Endothelial cell of umbilical vein (primary cell): Measurements from ENCODE around the gene TEX22. TPM values are rescaled to one million over a fixed set of nuclear protein-coding genes. Genes with fewer than 3 reads are reported as not detected.

ENCODE experiments used
- BruUV-seq: library from RNA; stranded (reverse); fragments of 400-500 nt; replicated peaks from 2 replicates; lab custom pipeline; 2021; lab: Mats Ljungman, UMichigan
- CTCF ChIA-PET: fragments of 300-600, 350-600 bp; sonication (Branson Sonifier 250); formaldehyde crosslinking; loops from one replicate; lab custom pipeline; 2021; ENCODE audit warnings: antibody characterized with exemption, inconsistent platforms; lab: Charles Lee
- POLR2A ChIA-PET: fragments of 300-600, 350-600 bp; sonication (Branson Sonifier 250); formaldehyde crosslinking; loops from one replicate; lab custom pipeline; 2021; ENCODE audit warnings: antibody characterized with exemption, inconsistent platforms; lab: Charles Lee
- DNase-seq: peaks from one replicate; pipeline ENCODE4 v3.0.0-alpha.2; 2011; ENCODE audit warnings: low read depth, low spot score
- FAIRE-seq: peaks from 2 replicates; lab custom pipeline; 2011; peaks lifted over from hg19 to GRCh38; lab: Jason Lieb, UNC
- H2AFZ ChIP-seq: 2 replicates; pipeline ENCODE4 v1.6.0; 2012; ENCODE audit warnings: low read depth, low read length, control low read depth, inconsistent platforms
- H3K27ac ChIP-seq: 2 replicates; pipeline ENCODE4 v1.5.1; 2011; ENCODE audit warnings: low read depth, mild to moderate bottlenecking, control low read depth, low read length, moderate library complexity; ENCODE audit not compliant: insufficient read depth
- H3K27me3 ChIP-seq, 2 experiments: 2 replicates each; pipeline versions ENCODE4 v1.6.0 to v1.6.1; 2011; ENCODE audit warnings: low read length in 2 of 2, mixed read lengths in 1 of 2; ENCODE audit not compliant: control insufficient read depth in 2 of 2, insufficient read depth in 2 of 2
- H3K36me3 ChIP-seq, 2 experiments: 2 replicates in 1 of 2; 3 replicates in 1 of 2; pipeline ENCODE4 v1.5.1; 2011; ENCODE audit warnings: low read length in 2 of 2, mild to moderate bottlenecking in 1 of 2, moderate library complexity in 1 of 2; ENCODE audit not compliant: control insufficient read depth in 2 of 2, insufficient read depth in 2 of 2; ENCODE audit errors: extremely low read depth in 1 of 2
- H3K4me1 ChIP-seq: 3 replicates; pipeline ENCODE4 v1.5.1; 2011; ENCODE audit warnings: mild to moderate bottlenecking, low read length; ENCODE audit not compliant: control insufficient read depth, insufficient read depth; ENCODE audit errors: extremely low read depth
- H3K4me2 ChIP-seq: 2 replicates; pipeline ENCODE4 v1.6.1; 2011; ENCODE audit warnings: low read length, control low read depth, mixed read lengths; ENCODE audit not compliant: insufficient read depth
- H3K4me3 ChIP-seq, 3 experiments: fragments of 200-600 bp in 1 of 3; sonication (generic), shearing (Covaris generic) in 1 of 3; replicated peaks in 1 of 3; 2 replicates each; pipeline ENCODE4 v1.5.1; 2011 to 2016; ENCODE audit warnings: control low read depth in 3 of 3, low read length in 3 of 3, mild to moderate bottlenecking in 2 of 3, inconsistent platforms in 1 of 3, low read depth in 1 of 3, moderate library complexity in 1 of 3; ENCODE audit not compliant: insufficient read depth in 1 of 3
- H3K79me2 ChIP-seq: 2 replicates; pipeline ENCODE4 v1.6.0; 2012; ENCODE audit warnings: low read length, inconsistent platforms; ENCODE audit not compliant: control insufficient read depth, insufficient read depth
- H3K9ac ChIP-seq: replicated peaks from 2 replicates; pipeline ENCODE3; 2011; ENCODE audit warnings: low read length, control low read depth; ENCODE audit not compliant: insufficient read depth; ENCODE audit errors: extremely low read depth
- H3K9me1 ChIP-seq: replicated peaks from 3 replicates; pipeline ENCODE4 v1.6.0; 2011; ENCODE audit warnings: mild to moderate bottlenecking, low read length; ENCODE audit not compliant: control insufficient read depth, insufficient read depth; ENCODE audit errors: extremely low read depth
- H3K9me3 ChIP-seq: replicated peaks from 2 replicates; pipeline ENCODE4 v1.5.1; 2012; ENCODE audit warnings: low read length, inconsistent platforms; ENCODE audit not compliant: control insufficient read depth, insufficient read depth
- H4K20me1 ChIP-seq: replicated peaks from 2 replicates; pipeline ENCODE3; 2011; ENCODE audit warnings: mild to moderate bottlenecking, low read length; ENCODE audit not compliant: control insufficient read depth, insufficient read depth; ENCODE audit errors: extremely low read depth
- EZH2 ChIP-seq: IDR thresholded peaks from 2 replicates; pipeline ENCODE4 v1.6.1; 2012; ENCODE audit warnings: borderline replicate concordance, low read depth, mild to moderate bottlenecking, moderate library complexity, low read length, inconsistent platforms; ENCODE audit not compliant: severe bottlenecking
- FOS ChIP-seq: IDR thresholded peaks from 2 replicates; pipeline ENCODE4 v1.6.1; 2011; ENCODE audit warnings: mild to moderate bottlenecking, low read length, moderate library complexity, borderline replicate concordance; ENCODE audit not compliant: insufficient read depth
- JUN ChIP-seq: IDR thresholded peaks from 2 replicates; pipeline ENCODE4 v1.6.1; 2011; ENCODE audit warnings: borderline replicate concordance, low read depth; ENCODE audit not compliant: insufficient read length, insufficient read depth
- MAX ChIP-seq: IDR thresholded peaks from 2 replicates; pipeline ENCODE4 v1.6.1; 2011; ENCODE audit not compliant: insufficient read depth, insufficient read length
- POLR2A ChIP-seq: IDR thresholded peaks from 2 replicates; pipeline ENCODE4 v1.6.1; 2012; ENCODE audit warnings: low read depth, mild to moderate bottlenecking, control low read depth, low read length
- dilution Hi-C: fragments of 300-500 bp; cut with MboI; formaldehyde crosslinking; loops from one replicate; pipeline ENCODE4 v1.15.0; 2019; ENCODE audit warnings: low sequenced_read_pairs; ENCODE audit not compliant: extremely low pct_ligation_motif_present
- intact Hi-C: fragments of 100-400 bp; cut with micrococcal nuclease; formaldehyde crosslinking; loops from one replicate; pipeline ENCODE4 v1.10.0; 2022
- polyA plus RNA-seq, 4 experiments: library from polyadenylated mRNA; depleted of rRNA in 3 of 4; stranded (reverse) in 3 of 4; unstranded in 1 of 4; fragments of >200 nt; gene quantifications; 2 replicates each; pipeline versions ENCODE4 v1.2.1 to v1.2.3, GENCODE V29; 2011 to 2012; ENCODE audit warnings: missing spikeins in 1 of 4
- total RNA-seq: library from RNA; stranded (reverse); gene quantifications from 2 replicates; pipeline ENCODE4 v1.2.3, GENCODE V29; 2021
- TF ChIP-seq, protein P1 (sequence below), 2 donors: IDR thresholded peaks; 1 replicate in 1 of 2; 2 replicates in 1 of 2; pipeline ENCODE4 v1.5.1; 2011; ENCODE audit warnings: low read length in 2 of 2, mild to moderate bottlenecking in 2 of 2, moderate library complexity in 2 of 2, control low read depth in 1 of 2, inconsistent platforms in 1 of 2, low read depth in 1 of 2; ENCODE audit not compliant: insufficient read depth in 1 of 2; ENCODE audit errors: extremely low read depth in 1 of 2

Gene TEX22
- total and polyA plus RNA-seq, 2 donors (not counting 3 experiments of a cell fraction or from before 2014, with no cell fraction given) = 0.06 to 1.1 TPM

- Histone ChIP-seq H3K4me3 (no peak overlapping the region), H3K27ac (no peak overlapping the region), H4K20me1 (no peaks in the 10 kb centered on the region), H3K4me1 (peaks cover under 1% of the 10 kb centered on the region), H3K36me3 (no peaks in the 10 kb centered on the region), H3K27me3 (peaks cover 6% of the 10 kb centered on the region in 2 experiments), H3K9me3 (no peaks in the 10 kb centered on the region), H3K9me1 (no peaks in the 10 kb centered on the region), H2AFZ (no peak overlapping the region), H3K9ac (no peak overlapping the region), H3K4me2 (no peak overlapping the region), H3K79me2 (no peaks in the 10 kb centered on the region)
- intact Hi-C loops (no loop called here), dilution Hi-C loops (no loop called here)
- POLR2A ChIA-PET = no interaction called here
- DNase-seq (no peak), FAIRE-seq (no peak)
- TF ChIP-seq JUN (no peak), EZH2 (no peak), MAX (no peak), FOS (no peak), POLR2A (no peak)
- TF ChIP-seq, protein P1, sequence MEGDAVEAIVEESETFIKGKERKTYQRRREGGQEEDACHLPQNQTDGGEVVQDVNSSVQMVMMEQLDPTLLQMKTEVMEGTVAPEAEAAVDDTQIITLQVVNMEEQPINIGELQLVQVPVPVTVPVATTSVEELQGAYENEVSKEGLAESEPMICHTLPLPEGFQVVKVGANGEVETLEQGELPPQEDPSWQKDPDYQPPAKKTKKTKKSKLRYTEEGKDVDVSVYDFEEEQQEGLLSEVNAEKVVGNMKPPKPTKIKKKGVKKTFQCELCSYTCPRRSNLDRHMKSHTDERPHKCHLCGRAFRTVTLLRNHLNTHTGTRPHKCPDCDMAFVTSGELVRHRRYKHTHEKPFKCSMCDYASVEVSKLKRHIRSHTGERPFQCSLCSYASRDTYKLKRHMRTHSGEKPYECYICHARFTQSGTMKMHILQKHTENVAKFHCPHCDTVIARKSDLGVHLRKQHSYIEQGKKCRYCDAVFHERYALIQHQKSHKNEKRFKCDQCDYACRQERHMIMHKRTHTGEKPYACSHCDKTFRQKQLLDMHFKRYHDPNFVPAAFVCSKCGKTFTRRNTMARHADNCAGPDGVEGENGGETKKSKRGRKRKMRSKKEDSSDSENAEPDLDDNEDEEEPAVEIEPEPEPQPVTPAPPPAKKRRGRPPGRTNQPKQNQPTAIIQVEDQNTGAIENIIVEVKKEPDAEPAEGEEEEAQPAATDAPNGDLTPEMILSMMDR (IDR thresholded peaks at IDR 0.05; ENCODE audit: extremely low read depth in 1 of 2, insufficient read depth in 1 of 2, low read depth in 1 of 2, low read length in 2 of 2) = no peak
- CTCF ChIA-PET = interaction anchor here (0.7 to 1.8 kb wide), 4 partner anchors 32 to 112 kb away, joined by 3 to 6 read pairs (median 4); no protein-coding TSS in a partner anchor
- no TSS peak for BruUV-seq
These were observed 11.0 kb downstream of the TEX22 start for GRCh38 chr14:105409364-105409763.
